Ectodermal cell (in vitro differentiated cells): Measurements from ENCODE around the gene ZFR2.

Experiments used
- H3K27ac ChIP-seq: 2 replicates; pipeline ENCODE4 v1.7.0; 2013; ENCODE audit warnings: mild to moderate bottlenecking, low read depth, low read length; ENCODE audit not compliant: insufficient read depth, poor library complexity, severe bottlenecking
- H3K27me3 ChIP-seq: 2 replicates; pipeline ENCODE4 v1.7.0; 2013; ENCODE audit warnings: mild to moderate bottlenecking, low read length; ENCODE audit not compliant: insufficient read depth, control insufficient read depth, poor library complexity, severe bottlenecking
- H3K36me3 ChIP-seq: one replicate; pipeline ENCODE4 v1.7.0; 2013; ENCODE audit warnings: low read length; ENCODE audit not compliant: control insufficient read depth, insufficient read depth
- H3K4me1 ChIP-seq: one replicate; pipeline ENCODE4 v1.7.0; 2013; ENCODE audit warnings: low read length; ENCODE audit not compliant: control insufficient read depth, insufficient read depth
- H3K4me3 ChIP-seq: 2 replicates; pipeline ENCODE4 v1.7.0; 2013; ENCODE audit warnings: low read depth, low read length, control low read depth; ENCODE audit not compliant: insufficient read depth
- H3K9me3 ChIP-seq: 2 replicates; pipeline ENCODE4 v1.7.0; 2013; ENCODE audit warnings: mild to moderate bottlenecking, low read length, moderate library complexity; ENCODE audit not compliant: control insufficient read depth
- WGBS, 2 experiments: methylation state at CpG; one replicate each; pipeline ENCODE4 v1.1.7; 2013; ENCODE audit warnings: missing lambda C conversion rate in 2 of 2; 5-methylcytosine and 5-hydroxymethylcytosine counted together

ZFR2 gene

DNA sequence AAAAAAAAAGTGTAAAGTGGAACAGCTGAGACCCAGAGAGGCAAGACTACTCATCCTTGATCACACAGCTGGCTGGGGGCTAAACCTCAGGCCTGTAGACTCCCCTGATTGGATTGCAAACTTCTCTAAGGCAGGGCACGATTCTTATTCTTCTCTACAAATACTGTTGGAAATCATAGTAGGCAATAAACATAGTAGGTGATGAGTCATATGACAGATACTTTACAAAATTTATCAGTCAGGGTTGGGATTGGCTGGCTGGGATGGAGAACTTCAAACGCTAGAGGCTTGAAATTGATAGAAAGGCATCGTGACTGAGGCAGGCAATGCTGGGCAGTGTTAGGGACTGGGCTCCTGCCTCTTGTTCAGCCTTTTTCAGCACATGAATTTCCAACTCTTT, 76.7 kb downstream of the ZFR2 start:
- Histone ChIP-seq H3K36me3 (no peaks in the 10 kb centered on the region), H3K27me3 (no peaks in the 10 kb centered on the region), H3K4me1 (no peaks in the 10 kb centered on the region), H3K4me3 (no peak overlapping the region), H3K9me3 (no peaks in the 10 kb centered on the region), H3K27ac (no peak overlapping the region)
- 85 to 87% methylated on average over 2 to 3 of the region's 3 CpGs for WGBS, 2 experiments

DNA sequence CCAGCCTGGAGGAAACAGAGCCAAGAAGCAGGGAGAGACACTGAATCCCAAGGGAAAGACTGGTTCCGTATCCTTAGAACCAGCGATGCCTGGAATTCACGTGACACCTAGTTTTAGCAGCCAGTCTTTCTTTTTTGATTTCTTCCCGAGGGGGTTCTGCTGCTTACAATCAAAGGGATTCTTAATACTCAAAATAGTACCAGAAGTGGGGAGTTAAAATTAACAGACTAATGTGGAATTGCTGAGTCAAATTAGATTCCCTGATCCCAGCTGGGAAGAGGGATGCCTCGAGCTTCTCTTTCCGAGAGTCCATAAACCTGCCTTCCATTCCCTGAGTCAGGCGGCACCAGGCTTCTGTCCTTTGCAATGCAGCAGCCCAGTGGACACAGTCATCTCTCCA, 77.9 kb downstream of the ZFR2 start:
- H3K4me1 ChIP-seq: no peaks in the 10 kb centered on the region
- no peaks in the 10 kb centered on the region for H3K36me3 ChIP-seq
- peaks cover 10% of the 10 kb centered on the region for H3K27me3 ChIP-seq
- H3K4me3 ChIP-seq: no peak overlapping the region
- H3K9me3 ChIP-seq: no peaks in the 10 kb centered on the region
- WGBS, 2 experiments: 90 to 91% methylated on average over 7 of the region's 7 CpGs
- H3K27ac ChIP-seq: no peak overlapping the region

DNA sequence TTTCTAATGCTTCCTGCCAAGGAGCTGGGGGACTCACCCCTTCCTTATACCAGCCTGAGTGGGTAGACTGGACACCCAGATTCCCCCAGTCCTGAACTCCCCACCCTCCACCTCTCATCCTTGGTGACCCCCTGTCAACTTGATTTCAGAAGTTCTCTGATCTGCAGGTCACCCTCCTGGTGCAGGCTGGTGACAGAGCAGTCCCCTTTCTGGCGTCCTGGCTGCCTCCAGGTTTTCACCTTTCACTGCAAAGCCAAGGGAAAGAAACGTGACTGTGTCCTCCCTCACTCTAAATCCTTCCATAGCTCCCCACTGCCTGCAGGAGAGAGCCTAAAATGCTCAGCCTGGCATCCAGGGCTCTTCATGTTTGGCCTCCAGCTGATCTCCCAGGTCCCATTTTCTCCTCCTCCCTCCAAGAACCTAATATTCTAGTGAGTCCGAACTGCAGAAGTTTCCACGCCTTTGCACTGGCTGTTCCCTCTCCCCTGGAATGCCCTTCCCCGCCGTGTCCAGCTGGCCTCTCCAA, 78.6 kb downstream of the ZFR2 start:
- H3K4me1 ChIP-seq: no peaks in the 10 kb centered on the region
- peaks cover 17% of the 10 kb centered on the region for H3K27me3 ChIP-seq
- no peak overlapping the region for H3K4me3 ChIP-seq
- H3K9me3 ChIP-seq: no peaks in the 10 kb centered on the region
- WGBS, 2 experiments: 79 to 84% methylated on average over 6 of the region's 6 CpGs
- H3K36me3 ChIP-seq: no peaks in the 10 kb centered on the region
- H3K27ac ChIP-seq: no peak overlapping the region

DNA sequence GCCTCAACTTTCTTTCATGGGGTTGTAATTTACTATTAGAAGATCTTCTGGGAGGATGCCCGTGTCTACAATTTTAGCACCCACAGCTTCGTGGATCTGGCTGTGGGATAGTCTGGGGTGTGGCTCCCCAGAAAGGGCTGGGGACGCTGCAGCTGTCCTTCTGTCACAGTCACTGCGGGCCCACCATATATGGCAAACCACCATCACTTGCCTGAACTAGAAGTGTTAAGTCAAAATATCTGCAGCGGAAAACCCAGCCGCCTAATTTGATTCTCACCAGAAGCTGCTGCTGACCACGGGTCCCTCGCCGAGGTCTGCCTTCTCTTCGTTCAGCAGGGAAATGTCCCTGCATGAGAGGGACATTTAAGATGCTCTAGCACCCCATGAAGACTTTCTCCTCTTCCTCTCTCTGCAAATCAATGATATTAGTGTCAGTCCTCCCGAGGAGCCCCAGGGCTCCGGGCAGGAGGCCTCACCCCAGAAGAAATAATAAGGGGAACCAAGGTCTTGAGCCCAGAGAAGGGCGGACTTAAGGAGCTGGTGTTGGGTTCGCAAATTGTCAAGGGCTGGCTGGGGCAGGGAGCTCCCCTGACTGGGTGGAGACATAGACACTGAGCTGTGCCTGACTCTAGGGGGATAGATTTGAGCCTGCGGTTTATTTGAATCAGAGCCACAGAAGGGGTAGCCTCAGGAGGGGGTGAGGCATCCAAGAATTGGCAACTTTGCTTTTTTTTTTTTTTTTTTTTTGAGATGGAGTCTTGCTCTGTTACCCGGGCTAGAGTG, 79.7 kb downstream of the ZFR2 start:
- no peaks in the 10 kb centered on the region for H3K36me3 ChIP-seq
- H3K4me1 ChIP-seq: no peaks in the 10 kb centered on the region
- H3K9me3 ChIP-seq: no peaks in the 10 kb centered on the region
- WGBS, 2 experiments: 69 to 71% methylated on average over 15 to 16 of the region's 16 CpGs
- no peak overlapping the region for H3K27ac ChIP-seq
- H3K27me3 ChIP-seq: peaks cover 27% of the 10 kb centered on the region
- H3K4me3 ChIP-seq: no peak overlapping the region

DNA sequence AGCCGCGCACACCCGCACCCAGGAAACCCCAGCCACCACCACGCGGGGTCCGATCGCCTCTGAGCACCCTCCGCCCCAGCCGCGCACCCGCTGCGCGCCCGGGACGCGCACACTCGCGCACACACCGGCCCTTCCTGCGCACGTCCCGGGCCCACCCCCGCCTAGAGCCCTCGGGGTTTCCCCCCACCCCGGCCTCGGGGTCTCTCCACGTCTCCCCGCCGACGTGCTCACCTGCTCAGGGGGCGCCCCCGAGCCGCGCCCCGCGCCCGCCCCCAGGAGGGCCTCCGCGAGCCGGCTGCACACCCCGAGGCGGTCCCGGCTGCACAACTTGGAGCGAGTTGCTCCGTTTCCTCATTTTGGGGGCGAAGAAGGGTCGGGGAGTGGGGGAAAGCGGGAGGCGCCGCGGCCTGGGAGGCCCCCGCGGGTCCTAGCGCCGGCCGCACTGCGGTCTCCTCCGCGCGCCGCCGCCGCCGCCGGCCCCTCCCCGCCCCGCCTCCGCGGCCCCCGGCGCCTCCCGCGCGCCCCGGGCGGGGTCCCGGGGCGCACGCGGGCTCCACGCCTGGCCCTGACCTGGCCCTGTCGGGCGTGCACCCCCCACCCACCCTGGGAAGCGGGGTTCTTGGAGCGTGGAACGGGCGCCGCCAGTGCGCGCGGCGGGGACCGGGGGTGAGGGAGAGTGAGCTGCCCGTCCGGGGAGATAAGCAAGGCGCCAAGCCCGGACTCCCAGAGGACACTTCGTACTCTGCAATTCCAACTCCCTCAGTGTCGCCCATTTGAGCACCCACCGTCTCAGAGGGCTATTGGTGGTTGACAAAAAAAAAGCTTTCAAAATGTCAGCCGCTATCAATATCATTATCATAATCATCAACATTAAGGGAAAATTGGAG, 82.7 kb downstream of the ZFR2 start, which contains the start of gene MATK:
Gene MATK, minus strand, starts transcription at position 444 of the 887 bp plus-strand sequence. CDS start 1,246 bp downstream, outside the sequence.
- Histone ChIP-seq H3K4me1 (no peaks in the 10 kb centered on the region), H3K27me3 (peaks cover 37% of the 10 kb centered on the region), H3K36me3 (no peaks in the 10 kb centered on the region), H3K4me3 (peak within 1 kb of the TSS; percentile 42), H3K9me3 (no peaks in the 10 kb centered on the region), H3K27ac (no peak within 1 kb of the TSS)
- WGBS, 2 experiments: 7 to 8% methylated on average over 101 of the region's 101 CpGs

DNA sequence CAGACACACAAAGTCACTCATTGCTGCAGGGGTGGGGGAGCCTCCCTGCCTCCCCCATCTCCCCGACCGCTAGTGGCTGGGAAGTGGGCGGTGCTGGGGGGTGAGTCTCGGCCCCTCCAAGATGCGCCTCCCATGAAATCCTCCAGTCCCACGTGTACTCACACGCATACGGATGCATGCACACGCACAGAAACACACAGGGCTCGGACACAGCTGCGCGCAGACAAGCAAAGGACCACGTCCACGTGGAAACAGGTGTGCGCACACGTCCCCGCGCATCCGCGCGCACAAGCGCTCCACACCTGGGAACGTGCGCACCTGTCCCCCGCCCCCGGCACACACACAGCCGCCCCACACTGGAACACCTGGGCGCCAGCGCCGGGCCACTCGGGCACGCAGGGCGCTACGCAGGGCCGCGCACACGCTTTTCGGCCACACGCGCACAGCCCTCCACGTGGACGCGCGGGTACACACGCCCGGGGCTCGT, 83.3 kb downstream of the ZFR2 start:
- Histone ChIP-seq H3K4me3 (peak overlapping the region; percentile 42), H3K27ac (no peak overlapping the region), H3K27me3 (peaks cover 37% of the 10 kb centered on the region), H3K4me1 (no peaks in the 10 kb centered on the region), H3K9me3 (no peaks in the 10 kb centered on the region), H3K36me3 (no peaks in the 10 kb centered on the region)
- 4 to 5% methylated on average over 47 of the region's 47 CpGs for WGBS, 2 experiments

DNA sequence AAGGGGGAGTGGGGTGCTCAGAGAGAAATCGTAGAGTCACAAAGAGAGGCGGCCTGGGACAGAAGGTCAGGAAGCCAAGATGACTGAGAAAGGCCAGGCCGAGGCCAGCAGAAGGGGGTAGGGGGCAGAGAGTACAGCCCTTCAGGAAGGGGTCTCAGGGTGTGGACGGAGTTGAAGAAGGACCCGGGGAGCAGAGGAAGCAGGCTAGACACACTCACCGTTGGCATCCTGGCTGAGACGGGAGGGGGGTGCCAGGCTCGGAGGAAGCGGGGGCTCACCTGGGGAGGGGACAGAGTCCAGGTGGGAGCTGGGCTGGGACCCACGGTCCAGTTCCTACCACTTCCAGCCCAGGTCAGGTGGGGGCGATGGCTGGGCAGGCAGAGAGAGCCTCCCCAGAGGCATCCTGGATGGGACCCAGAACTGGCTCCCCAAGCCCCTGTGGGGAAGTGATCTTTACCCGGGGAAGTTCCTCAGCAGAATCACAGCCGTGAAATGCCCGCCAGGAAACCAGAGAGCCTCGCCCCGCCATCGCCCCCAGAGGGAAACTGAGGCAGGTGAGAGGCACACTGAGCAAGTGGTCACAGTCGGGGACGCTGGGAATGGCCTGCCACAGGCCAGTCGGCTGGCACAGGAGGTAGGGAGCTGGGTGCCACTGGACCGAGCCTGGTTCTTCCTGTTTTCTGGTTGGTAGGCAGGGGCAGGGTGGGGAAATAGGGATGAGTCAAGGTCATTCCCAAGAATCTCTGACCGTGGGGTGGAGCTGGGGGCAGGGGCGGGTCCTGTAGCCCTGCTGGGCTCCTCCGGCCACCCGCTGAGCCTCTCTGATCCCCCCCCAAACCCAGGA, 84.0 kb downstream of the ZFR2 start:
- no peaks in the 10 kb centered on the region for H3K9me3 ChIP-seq
- H3K4me1 ChIP-seq: no peaks in the 10 kb centered on the region
- 34 to 35% methylated on average over 25 of the region's 25 CpGs for WGBS, 2 experiments
- no peaks in the 10 kb centered on the region for H3K36me3 ChIP-seq
- peaks cover 37% of the 10 kb centered on the region for H3K27me3 ChIP-seq
- no peak overlapping the region for H3K4me3 ChIP-seq
- no peak overlapping the region for H3K27ac ChIP-seq

DNA sequence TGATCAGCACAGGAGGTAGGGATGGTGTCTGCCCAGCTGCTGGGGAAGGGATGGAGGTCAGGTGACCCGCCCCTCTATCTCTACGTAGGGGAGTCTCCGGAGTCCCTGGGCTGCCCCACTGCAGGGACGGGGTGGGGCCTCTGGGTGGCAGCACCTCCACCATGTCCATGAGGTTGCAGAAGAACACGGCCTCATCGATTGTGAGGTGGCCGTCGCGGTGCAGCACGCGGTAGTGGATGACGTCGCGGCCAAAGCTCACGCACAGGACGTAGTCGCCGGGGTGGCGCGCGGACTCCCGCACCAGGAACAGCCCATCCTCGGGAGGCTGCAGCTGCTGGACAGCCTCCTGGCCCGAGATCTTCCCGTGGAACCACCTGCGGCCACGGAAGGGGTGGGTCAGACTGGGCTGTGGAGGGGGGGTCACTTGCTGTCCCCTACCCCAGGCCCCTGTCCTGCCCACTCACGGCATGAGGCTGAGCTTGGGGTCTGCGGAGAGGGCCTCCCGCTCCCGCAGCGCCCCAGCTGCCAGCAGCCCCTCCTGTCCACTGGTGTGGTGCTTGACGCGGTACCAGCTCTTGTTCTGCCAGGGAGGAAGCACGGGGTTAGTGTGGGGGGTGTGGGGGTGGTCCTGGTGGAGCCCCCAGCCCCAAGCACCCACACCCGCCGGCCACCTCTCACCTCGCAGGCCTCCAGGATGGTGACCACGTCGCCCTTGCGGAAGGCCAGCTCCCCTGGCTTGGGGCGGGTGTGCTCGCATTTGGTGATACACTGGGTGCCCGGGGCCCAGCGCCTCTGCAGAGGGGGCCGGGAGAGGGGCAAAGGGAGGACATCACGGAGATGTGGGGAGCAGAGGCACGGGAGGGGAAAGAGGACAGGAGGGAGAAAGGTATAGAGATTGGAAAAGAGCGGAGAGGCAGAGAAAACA, 84.9 kb downstream of the ZFR2 start:
- H3K27me3 ChIP-seq: peaks cover 37% of the 10 kb centered on the region
- H3K4me3 ChIP-seq: no peak overlapping the region
- 64 to 65% methylated on average over 49 of the region's 49 CpGs for WGBS, 2 experiments
- no peaks in the 10 kb centered on the region for H3K4me1 ChIP-seq
- no peak overlapping the region for H3K27ac ChIP-seq
- H3K9me3 ChIP-seq: no peaks in the 10 kb centered on the region
- no peaks in the 10 kb centered on the region for H3K36me3 ChIP-seq

DNA sequence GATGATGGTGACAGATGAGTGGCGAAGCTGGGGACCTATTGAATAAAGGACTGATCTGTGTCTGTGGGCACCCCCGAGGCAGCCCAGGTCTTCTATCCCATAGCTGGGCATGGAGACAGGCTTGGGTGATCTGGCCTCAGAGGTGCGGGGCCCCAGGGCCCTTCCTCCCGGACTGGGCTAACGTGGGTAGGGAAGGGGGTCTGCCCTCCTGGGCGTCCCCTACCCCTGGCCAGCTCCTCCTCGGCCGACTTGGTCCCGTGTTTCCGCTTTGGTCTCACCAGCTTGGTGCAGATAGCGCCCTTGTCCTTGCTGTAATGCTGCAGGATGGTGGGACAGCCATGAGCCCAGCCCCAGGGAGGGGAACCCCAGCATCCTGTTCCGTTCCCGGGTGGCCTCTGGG, 85.9 kb downstream of the ZFR2 start:
- Histone ChIP-seq H3K36me3 (no peaks in the 10 kb centered on the region), H3K27me3 (peaks cover 37% of the 10 kb centered on the region), H3K9me3 (no peaks in the 10 kb centered on the region), H3K4me3 (no peak overlapping the region), H3K27ac (no peak overlapping the region), H3K4me1 (no peaks in the 10 kb centered on the region)
- 91 to 94% methylated on average over 13 of the region's 13 CpGs for WGBS, 2 experiments
